ENCODE measurements around the gene FBN1.

Gene FBN1

GRCh38 chr15:48638963-48639362 is 6.5 kb downstream of the FBN1 start:
- CTCF ChIA-PET = interaction anchor here (1.2 kb wide), 1 partner anchor 302 kb away, joined by 3 read pairs; no protein-coding TSS in a partner anchor
- no peak for DNase-seq (ENCODE audit: extremely low spot score)
- POLR2A ChIA-PET = no interaction called here
- TF ChIP-seq, protein P1, sequence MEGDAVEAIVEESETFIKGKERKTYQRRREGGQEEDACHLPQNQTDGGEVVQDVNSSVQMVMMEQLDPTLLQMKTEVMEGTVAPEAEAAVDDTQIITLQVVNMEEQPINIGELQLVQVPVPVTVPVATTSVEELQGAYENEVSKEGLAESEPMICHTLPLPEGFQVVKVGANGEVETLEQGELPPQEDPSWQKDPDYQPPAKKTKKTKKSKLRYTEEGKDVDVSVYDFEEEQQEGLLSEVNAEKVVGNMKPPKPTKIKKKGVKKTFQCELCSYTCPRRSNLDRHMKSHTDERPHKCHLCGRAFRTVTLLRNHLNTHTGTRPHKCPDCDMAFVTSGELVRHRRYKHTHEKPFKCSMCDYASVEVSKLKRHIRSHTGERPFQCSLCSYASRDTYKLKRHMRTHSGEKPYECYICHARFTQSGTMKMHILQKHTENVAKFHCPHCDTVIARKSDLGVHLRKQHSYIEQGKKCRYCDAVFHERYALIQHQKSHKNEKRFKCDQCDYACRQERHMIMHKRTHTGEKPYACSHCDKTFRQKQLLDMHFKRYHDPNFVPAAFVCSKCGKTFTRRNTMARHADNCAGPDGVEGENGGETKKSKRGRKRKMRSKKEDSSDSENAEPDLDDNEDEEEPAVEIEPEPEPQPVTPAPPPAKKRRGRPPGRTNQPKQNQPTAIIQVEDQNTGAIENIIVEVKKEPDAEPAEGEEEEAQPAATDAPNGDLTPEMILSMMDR (IDR thresholded peaks at IDR 0.05; ENCODE audit: control extremely low read depth, extremely low read depth, low read depth, missing control alignments) = no peak

- DNase-seq (ENCODE audit: extremely low spot score) = no peak
- CTCF ChIA-PET = interaction anchor here (1.0 to 1.3 kb wide), 2 partner anchors 12 to 278 kb away, joined by 3 to 5 read pairs; no protein-coding TSS in a partner anchor
- TF ChIP-seq, protein P1 (IDR thresholded peaks at IDR 0.05; ENCODE audit: control extremely low read depth, extremely low read depth, low read depth, missing control alignments) = no peak
- POLR2A ChIA-PET = no interaction called here
These were observed 7.9 kb downstream of the FBN1 start for GRCh38 chr15:48637639-48638038.

DNA sequence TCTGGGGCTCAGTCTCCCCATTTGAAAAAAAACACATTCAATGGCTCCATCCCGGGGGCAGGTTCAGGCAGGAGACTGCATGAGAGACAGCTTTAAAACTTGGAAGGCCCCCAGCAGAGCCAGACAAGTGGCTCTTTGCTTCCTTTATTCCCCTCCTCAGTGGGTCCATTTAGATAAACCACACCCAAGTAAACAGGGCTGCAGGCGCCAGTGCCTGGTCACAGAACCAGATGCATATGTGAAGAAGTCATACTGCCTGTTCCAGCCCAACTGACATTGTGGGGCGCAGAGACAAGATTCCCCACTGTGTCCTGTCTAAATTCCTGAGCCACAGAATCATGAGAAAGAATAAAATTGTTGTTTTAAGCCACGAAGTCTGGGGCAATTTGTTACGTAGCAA is 9.0 kb downstream of the FBN1 start:
- POLR2A ChIA-PET = no interaction called here

GRCh38 chr15:48634893-48635292 is 10.6 kb downstream of the FBN1 start:
- no peak for DNase-seq (ENCODE audit: extremely low spot score)
- TF ChIP-seq, protein P1 (IDR thresholded peaks at IDR 0.05; ENCODE audit: control extremely low read depth, extremely low read depth, low read depth, missing control alignments) = no peak
- CTCF ChIA-PET = no interaction called here
- POLR2A ChIA-PET = no interaction called here

More for the DNA sequence above, 9.0 kb downstream of the FBN1 start:
- TF ChIP-seq, protein P1 (IDR thresholded peaks at IDR 0.05; ENCODE audit: control extremely low read depth, extremely low read depth, low read depth, missing control alignments) = no peak
- CTCF ChIA-PET = no interaction called here
- no peak for DNase-seq (ENCODE audit: extremely low spot score)

GRCh38 chr15:48634096-48634495 is 11.4 kb downstream of the FBN1 start:
- POLR2A ChIA-PET = no interaction called here
- TF ChIP-seq, protein P1 (IDR thresholded peaks at IDR 0.05; ENCODE audit: control extremely low read depth, extremely low read depth, low read depth, missing control alignments) = no peak

GRCh38 chr15:48632651-48633050 is 12.9 kb downstream of the FBN1 start:
- TF ChIP-seq, protein P1 (IDR thresholded peaks at IDR 0.05; ENCODE audit: control extremely low read depth, extremely low read depth, low read depth, missing control alignments) = no peak
- POLR2A ChIA-PET = no interaction called here
- CTCF ChIA-PET = interaction anchor here (0.8 to 1.3 kb wide), 3 partner anchors 8 to 12 kb away, joined by 3 to 4 read pairs (median 3); no protein-coding TSS in a partner anchor
- DNase-seq (ENCODE audit: extremely low spot score) = no peak

More at GRCh38 chr15:48634096-48634495, 11.4 kb downstream of the FBN1 start:
- CTCF ChIA-PET = no interaction called here
- no peak for DNase-seq (ENCODE audit: extremely low spot score)

Data from GM10248 (cell line).